GM12878 (cell line): ENCODE results near the gene CWC27. TPM values are rescaled to one million over a fixed set of nuclear protein-coding genes. Genes with fewer than 3 reads are reported as not detected.

Source experiments
- ATAC-seq: fragments of 200-7000 bp; cut with Tn5 transposase; 3 replicates; pipeline ENCODE4 v1.9.1; 2020; ENCODE audit warnings: mild to moderate bottlenecking, moderate library complexity
- BruUV-seq: library from RNA; stranded (reverse); fragments of 400-500 nt; replicated peaks from 2 replicates; lab custom pipeline; 2021; lab: Mats Ljungman, UMichigan
- CTCF ChIA-PET: fragments of 300-600 bp; sonication (Branson Sonifier 250); formaldehyde crosslinking; extraction: SDS; loops from one replicate; lab custom pipeline; 2021; ENCODE audit warnings: inconsistent platforms; lab: Yijun Ruan, JAX
- POLR2A ChIA-PET: fragments of 350-600 bp; formaldehyde crosslinking; extraction: SDS; loops from one replicate; lab custom pipeline; 2021; ENCODE audit warnings: inconsistent platforms; lab: Charles Lee
- RAD21 ChIA-PET: fragments of 300-600 bp; sonication (Branson Sonifier 250); formaldehyde crosslinking; loops from one replicate; lab custom pipeline; 2023; ENCODE audit warnings: antibody characterized with exemption; ENCODE audit not compliant: unreplicated experiment; lab: Charles Lee
- SMC1A ChIA-PET: fragments of 300-600 bp; sonication (Branson Sonifier 250); formaldehyde crosslinking; loops from one replicate; lab custom pipeline; 2023; ENCODE audit not compliant: unreplicated experiment, uncharacterized antibody; lab: Charles Lee
- DNase-seq: peaks from one replicate; pipeline ENCODE4 v3.0.0-alpha.2; 2011; ENCODE audit warnings: low read depth, low spot score
- FAIRE-seq: peaks from 3 replicates; lab custom pipeline; 2011; peaks lifted over from hg19 to GRCh38; lab: Jason Lieb, UNC
- H2AFZ ChIP-seq: 2 replicates; pipeline ENCODE4 v1.6.0; 2011; ENCODE audit warnings: low read depth, low read length, control low read depth; ENCODE audit not compliant: control insufficient read depth
- H3K27ac ChIP-seq: 2 replicates; pipeline ENCODE4 v1.5.1; 2011; ENCODE audit warnings: control low read depth; ENCODE audit not compliant: control insufficient read depth, insufficient read depth
- H3K27me3 ChIP-seq, 2 experiments: replicated peaks in 1 of 2; 2 replicates each; pipeline versions ENCODE4 v1.6.0 to v1.6.1; 2011; ENCODE audit warnings: low read length in 1 of 2; ENCODE audit not compliant: control insufficient read depth in 2 of 2, insufficient read depth in 2 of 2
- H3K36me3 ChIP-seq, 2 experiments: 2 replicates each; pipeline ENCODE4 v1.5.1; 2011; ENCODE audit warnings: low read length in 1 of 2; ENCODE audit not compliant: control insufficient read depth in 2 of 2, insufficient read depth in 2 of 2
- H3K4me1 ChIP-seq: 2 replicates; pipeline ENCODE4 v1.6.1; 2011; ENCODE audit warnings: mild to moderate bottlenecking, low read length, moderate library complexity, mixed read lengths; ENCODE audit not compliant: control insufficient read depth, insufficient read depth
- H3K4me2 ChIP-seq: 2 replicates; pipeline ENCODE4 v1.6.0; 2011; ENCODE audit warnings: control low read depth; ENCODE audit not compliant: control insufficient read depth, insufficient read depth
- H3K4me3 ChIP-seq: fragments of 200-600 bp; sonication (generic); 2 replicates; pipeline ENCODE4 v1.5.1; 2016
- H3K79me2 ChIP-seq: 2 replicates; pipeline ENCODE4 v1.6.0; 2011; ENCODE audit warnings: low read length; ENCODE audit not compliant: control insufficient read depth, insufficient read depth
- H3K9ac ChIP-seq: 2 replicates; pipeline ENCODE4 v1.8.0; 2011; ENCODE audit warnings: low read length, control low read depth, mixed read lengths; ENCODE audit not compliant: control insufficient read depth, insufficient read depth
- H3K9me3 ChIP-seq: replicated peaks from 3 replicates; pipeline ENCODE4 v1.5.1; 2011; ENCODE audit warnings: mild to moderate bottlenecking, low read length; ENCODE audit not compliant: control insufficient read depth, insufficient read depth
- H4K20me1 ChIP-seq: 2 replicates; pipeline ENCODE4 v1.6.0; 2011; ENCODE audit not compliant: control insufficient read depth, insufficient read depth
- ASH2L ChIP-seq: fragments of 300-600, 200-600 bp; sonication (generic); IDR thresholded peaks from 2 replicates; pipeline ENCODE4 v1.6.1; 2017; ENCODE audit warnings: low read depth, mild to moderate bottlenecking, borderline replicate concordance
- CEBPB ChIP-seq, 2 experiments: fragments of 150-350 bp in 1 of 2; IDR thresholded peaks; 2 replicates each; pipeline ENCODE4 v1.6.1; 2012 to 2014; ENCODE audit warnings: low read depth in 2 of 2, low read length in 2 of 2, borderline replicate concordance in 1 of 2, inconsistent platforms in 1 of 2
- ETV6 ChIP-seq, 2 experiments: fragments of 450-650 bp in 1 of 2; IDR thresholded peaks in 1 of 2; conservative IDR thresholded peaks in 1 of 2; 2 replicates each; pipeline ENCODE4 v1.6.1; 2014; ENCODE audit warnings: antibody characterized with exemption in 1 of 2, borderline replicate concordance in 1 of 2, low read depth in 1 of 2, mild to moderate bottlenecking in 1 of 2, moderate library complexity in 1 of 2
- GATAD2B ChIP-seq: fragments of 450-650 bp; conservative IDR thresholded peaks from 2 replicates; pipeline ENCODE4 v1.6.1; 2017; ENCODE audit warnings: low read depth, mild to moderate bottlenecking, moderate library complexity
- IKZF2 ChIP-seq, 2 experiments: fragments of 450-650 bp; IDR thresholded peaks; 2 replicates each; pipeline ENCODE4 v1.6.1; 2017; ENCODE audit warnings: mild to moderate bottlenecking in 2 of 2, moderate library complexity in 2 of 2
- IRF4 ChIP-seq: IDR thresholded peaks from 2 replicates; pipeline ENCODE4 v1.6.1; 2011; ENCODE audit warnings: low read depth, low read length
- JUND ChIP-seq: IDR thresholded peaks from 2 replicates; pipeline ENCODE4 v1.6.1; 2012; ENCODE audit warnings: low read depth, mild to moderate bottlenecking, low read length, improper control_type of control experiment, moderate library complexity
- LARP7 ChIP-seq: fragments of 450-650 bp; IDR thresholded peaks from 2 replicates; pipeline ENCODE4 v1.6.1; 2017; ENCODE audit warnings: mild to moderate bottlenecking
- MEF2B ChIP-seq: fragments of 450-650 bp; IDR thresholded peaks from 2 replicates; pipeline ENCODE4 v1.6.1; 2018; ENCODE audit warnings: mild to moderate bottlenecking, moderate library complexity; ENCODE audit not compliant: partially characterized antibody, poor library complexity, severe bottlenecking
- NBN ChIP-seq: fragments of 450-650 bp; IDR thresholded peaks from 2 replicates; pipeline ENCODE4 v1.6.1; 2016
- NFXL1 ChIP-seq: fragments of 450-650 bp; IDR thresholded peaks from 2 replicates; pipeline ENCODE4 v1.6.1; 2017; ENCODE audit warnings: antibody characterized with exemption, mild to moderate bottlenecking, borderline replicate concordance
- NR2C2 ChIP-seq: IDR thresholded peaks from 2 replicates; pipeline ENCODE4 v1.6.1; 2011; ENCODE audit warnings: borderline replicate concordance, low read depth; ENCODE audit not compliant: control insufficient read depth, insufficient read length
- NRF1 ChIP-seq: conservative IDR thresholded peaks from 2 replicates; pipeline ENCODE4 v1.6.1; 2011; ENCODE audit warnings: mild to moderate bottlenecking, low read depth, low read length, improper control_type of control experiment
- SMAD1 ChIP-seq: fragments of 450-650 bp; IDR thresholded peaks from 2 replicates; pipeline ENCODE4 v1.6.1; 2018; ENCODE audit warnings: mild to moderate bottlenecking, low read depth; ENCODE audit not compliant: partially characterized antibody
- SRF ChIP-seq, 2 experiments: IDR thresholded peaks; 2 replicates each; pipeline ENCODE4 v1.6.1; 2011; ENCODE audit warnings: low read depth in 2 of 2, low read length in 2 of 2, mild to moderate bottlenecking in 1 of 2, moderate library complexity in 1 of 2
- STAT1 ChIP-seq: fragments of 450-650 bp; conservative IDR thresholded peaks from 2 replicates; pipeline ENCODE4 v1.6.1; 2014; ENCODE audit warnings: antibody characterized with exemption, mild to moderate bottlenecking
- ZNF274 ChIP-seq: IDR thresholded peaks from one replicate; pipeline ENCODE4 v1.8.0; 2011; ENCODE audit not compliant: insufficient read length, insufficient read depth
- whole genome bisulfite sequencing: methylation state at CpG from one replicate; pipeline ENCODE4 v1.1.6; 2016; ENCODE audit warnings: low lambda C conversion rate; ENCODE audit not compliant: insufficient replicate concordance, insufficient coverage; ENCODE audit errors: missing lambda C conversion rate; 5-methylcytosine and 5-hydroxymethylcytosine counted together
- in situ Hi-C: fragments of 300-500 bp; cut with MboI; formaldehyde crosslinking; loops from 9 replicates; pipeline ENCODE4 v1.14.3; 2018; ENCODE audit warnings: mixed read lengths
- intact Hi-C: fragments of 100-400 bp; cut with micrococcal nuclease; formaldehyde crosslinking; loops from one replicate; pipeline ENCODE4 v1.14.2; 2022; ENCODE audit not compliant: unreplicated experiment
- polyA plus RNA-seq, 11 experiments: library from polyadenylated mRNA; depleted of rRNA in 4 of 11; unstranded in 6 of 11; stranded (reverse) in 5 of 11; fragments of >200 nt; fragmentation: Nextera tagmentation in 4 of 11; fragmentation: Illumina TruSeq in 1 of 11; extraction: Ambion mirVana in 4 of 11; extraction: Trizol in 1 of 11; gene quantifications; 1 replicate in 1 of 11; 2 replicates in 10 of 11; pipeline versions ENCODE4 v1.2.1 to v1.2.3, GENCODE V29; 2011 to 2016; ENCODE audit warnings: inconsistent platforms in 2 of 11, missing spikeins in 2 of 11, low read depth in 1 of 11
- total RNA-seq, 4 experiments: library from RNA; depleted of rRNA in 3 of 4; stranded (reverse); fragments of >200 nt in 3 of 4; fragmentation: Illumina TruSeq in 1 of 4; extraction: Trizol in 1 of 4; gene quantifications; 2 replicates each; pipeline versions ENCODE4 v1.2.1 to v1.2.3, GENCODE V29; 2013 to 2021
- TF ChIP-seq, protein P1 (sequence below): fragments of 450-650 bp; formaldehyde crosslinking; IDR thresholded peaks from 2 replicates; pipeline ENCODE4 v1.4.0; 2020; ENCODE audit warnings: mild to moderate bottlenecking, moderate library complexity
- TF ChIP-seq, protein P2 (sequence below): IDR thresholded peaks from 2 replicates; pipeline ENCODE4 v1.6.1; 2011; ENCODE audit warnings: borderline replicate concordance, low read depth, mild to moderate bottlenecking, moderate library complexity, low read length; ENCODE audit not compliant: insufficient read depth, poor library complexity, severe bottlenecking

CWC27 gene
- total and polyA plus RNA-seq, 10 of the 15 experiments (the other 5 are each of a cell fraction or from before 2014, with no cell fraction given): 21.7 to 61.9 (median 47.0) TPM

DNA sequence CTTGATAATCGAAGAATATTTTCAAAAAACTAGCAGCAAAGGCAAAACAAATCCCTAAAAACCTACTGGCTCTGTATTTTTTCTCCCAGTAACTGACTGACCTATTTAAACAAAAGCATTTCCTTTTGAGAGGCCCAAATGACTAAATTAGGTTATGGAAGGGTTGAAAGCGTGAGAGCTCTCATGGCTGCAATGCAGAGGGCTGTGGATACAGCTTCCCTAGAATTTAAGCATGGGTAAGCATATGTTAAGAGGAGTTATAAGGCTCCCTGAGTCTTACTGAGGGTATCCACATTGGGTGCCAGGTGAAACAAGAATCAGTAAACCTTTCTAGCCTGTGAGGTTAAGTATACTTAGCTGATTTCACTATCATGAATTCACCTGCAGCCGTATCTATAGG, 46.1 kb upstream of the CWC27 start:
- H3K27me3 ChIP-seq: no peaks in the 10 kb centered on the region
- H3K4me3 ChIP-seq: no peak overlapping the region
- H3K4me2 ChIP-seq: no peak overlapping the region
- no peak for FAIRE-seq
- no TSS peak for BruUV-seq
- H2AFZ ChIP-seq: no peak overlapping the region
- ChIA-PET SMC1A (interaction anchor here (1.5 kb wide), 1 partner anchor 16 kb away, joined by 3 read pairs; no protein-coding TSS in a partner anchor), POLR2A (no interaction called here), RAD21 (interaction anchor here (1.6 kb wide), 1 partner anchor 9 kb away, joined by 3 read pairs; no protein-coding TSS in a partner anchor), CTCF (interaction anchor here (0.8 to 1.0 kb wide), 3 partner anchors 10 to 61 kb away, joined by 3 read pairs; no protein-coding TSS in a partner anchor)
- H3K9me3 ChIP-seq: no peaks in the 10 kb centered on the region
- no peaks in the 10 kb centered on the region for H3K79me2 ChIP-seq
- no peak overlapping the region for H3K9ac ChIP-seq
- H3K36me3 ChIP-seq: peaks cover 0 to 11% of the 10 kb centered on the region in 2 experiments; a peak in 1 of 4 replicates
- H4K20me1 ChIP-seq: no peaks in the 10 kb centered on the region
- 65% methylated on average over 3 of the region's 3 CpGs for WGBS
- DNase-seq: no peak
- H3K27ac ChIP-seq: no peak overlapping the region
- H3K4me1 ChIP-seq: no peaks in the 10 kb centered on the region
- in situ Hi-C loops: no loop called here
- ATAC-seq: no peak
- TF ChIP-seq IKZF2 (IDR thresholded peaks at IDR 0.05) (no peak), SMAD1 (no peak), ASH2L (no peak), ETV6 (conservative IDR thresholded peaks at IDR 0.05 in 1 of 2, IDR thresholded peaks at IDR 0.05 in 1 of 2; ENCODE audit: borderline replicate concordance in 1 of 2, low read depth in 1 of 2) (no peak), LARP7 (no peak), JUND (no peak), GATAD2B (no peak), STAT1 (no peak), NRF1 (no peak), SRF (IDR thresholded peaks at IDR 0.05; ENCODE audit: low read depth in 2 of 2, low read length in 2 of 2) (no peak), CEBPB (IDR thresholded peaks at IDR 0.05; ENCODE audit: borderline replicate concordance in 1 of 2, low read depth in 2 of 2, low read length in 2 of 2) (no peak), NR2C2 (no peak), NFXL1 (no peak), ZNF274 (no peak), MEF2B (no peak), NBN (no peak), IRF4 (no peak)
- TF ChIP-seq, protein P1, sequence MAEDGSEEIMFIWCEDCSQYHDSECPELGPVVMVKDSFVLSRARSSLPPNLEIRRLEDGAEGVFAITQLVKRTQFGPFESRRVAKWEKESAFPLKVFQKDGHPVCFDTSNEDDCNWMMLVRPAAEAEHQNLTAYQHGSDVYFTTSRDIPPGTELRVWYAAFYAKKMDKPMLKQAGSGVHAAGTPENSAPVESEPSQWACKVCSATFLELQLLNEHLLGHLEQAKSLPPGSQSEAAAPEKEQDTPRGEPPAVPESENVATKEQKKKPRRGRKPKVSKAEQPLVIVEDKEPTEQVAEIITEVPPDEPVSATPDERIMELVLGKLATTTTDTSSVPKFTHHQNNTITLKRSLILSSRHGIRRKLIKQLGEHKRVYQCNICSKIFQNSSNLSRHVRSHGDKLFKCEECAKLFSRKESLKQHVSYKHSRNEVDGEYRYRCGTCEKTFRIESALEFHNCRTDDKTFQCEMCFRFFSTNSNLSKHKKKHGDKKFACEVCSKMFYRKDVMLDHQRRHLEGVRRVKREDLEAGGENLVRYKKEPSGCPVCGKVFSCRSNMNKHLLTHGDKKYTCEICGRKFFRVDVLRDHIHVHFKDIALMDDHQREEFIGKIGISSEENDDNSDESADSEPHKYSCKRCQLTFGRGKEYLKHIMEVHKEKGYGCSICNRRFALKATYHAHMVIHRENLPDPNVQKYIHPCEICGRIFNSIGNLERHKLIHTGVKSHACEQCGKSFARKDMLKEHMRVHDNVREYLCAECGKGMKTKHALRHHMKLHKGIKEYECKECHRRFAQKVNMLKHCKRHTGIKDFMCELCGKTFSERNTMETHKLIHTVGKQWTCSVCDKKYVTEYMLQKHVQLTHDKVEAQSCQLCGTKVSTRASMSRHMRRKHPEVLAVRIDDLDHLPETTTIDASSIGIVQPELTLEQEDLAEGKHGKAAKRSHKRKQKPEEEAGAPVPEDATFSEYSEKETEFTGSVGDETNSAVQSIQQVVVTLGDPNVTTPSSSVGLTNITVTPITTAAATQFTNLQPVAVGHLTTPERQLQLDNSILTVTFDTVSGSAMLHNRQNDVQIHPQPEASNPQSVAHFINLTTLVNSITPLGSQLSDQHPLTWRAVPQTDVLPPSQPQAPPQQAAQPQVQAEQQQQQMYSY (CRISPR knock-in tag): no peak
- TF ChIP-seq, protein P2, sequence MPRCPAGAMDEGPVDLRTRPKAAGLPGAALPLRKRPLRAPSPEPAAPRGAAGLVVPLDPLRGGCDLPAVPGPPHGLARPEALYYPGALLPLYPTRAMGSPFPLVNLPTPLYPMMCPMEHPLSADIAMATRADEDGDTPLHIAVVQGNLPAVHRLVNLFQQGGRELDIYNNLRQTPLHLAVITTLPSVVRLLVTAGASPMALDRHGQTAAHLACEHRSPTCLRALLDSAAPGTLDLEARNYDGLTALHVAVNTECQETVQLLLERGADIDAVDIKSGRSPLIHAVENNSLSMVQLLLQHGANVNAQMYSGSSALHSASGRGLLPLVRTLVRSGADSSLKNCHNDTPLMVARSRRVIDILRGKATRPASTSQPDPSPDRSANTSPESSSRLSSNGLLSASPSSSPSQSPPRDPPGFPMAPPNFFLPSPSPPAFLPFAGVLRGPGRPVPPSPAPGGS: no peak
- TF ChIP-seq, all 136 proteins: peak for 0
- intact Hi-C loops: no loop called here
